NCI-H128 (cell line): ENCODE results near the gene RTN4R.

Experiments
- DNase-seq: peaks from one replicate; lab custom pipeline; 2025; ENCODE audit not compliant: unreplicated experiment; lab: John Stamatoyannopoulos, UW

The RTN4R gene

GRCh38 chr22:20231514-20232236 is 36.4 kb downstream of the RTN4R start:
- DNase-seq: no peak

GRCh38 chr22:20230777-20231420 is 37.2 kb downstream of the RTN4R start:
- DNase-seq: no peak

- DNase-seq: no peak
Observed at GRCh38 chr22:20229916-20230775, 38.0 kb downstream of the RTN4R start.

- DNase-seq: no peak
Observed at GRCh38 chr22:20228939-20229272, 39.2 kb downstream of the RTN4R start.

GRCh38 chr22:20228055-20228938 is 39.8 kb downstream of the RTN4R start:
- DNase-seq: no peak

- no peak for DNase-seq
Observed at GRCh38 chr22:20227363-20227762, 40.8 kb downstream of the RTN4R start.

- DNase-seq: no peak
Observed at GRCh38 chr22:20226760-20227350, 41.3 kb downstream of the RTN4R start.

GRCh38 chr22:20226077-20226716 is 41.9 kb downstream of the RTN4R start:
- DNase-seq: no peak

GRCh38 chr22:20225693-20225966 is 42.5 kb downstream of the RTN4R start:
- DNase-seq: no peak

GRCh38 chr22:20224917-20225692 is 43.0 kb downstream of the RTN4R start:
- DNase-seq: no peak

- DNase-seq: no peak
Observed at GRCh38 chr22:20224256-20224626, 43.9 kb downstream of the RTN4R start.

GRCh38 chr22:20223421-20224255 is 44.5 kb downstream of the RTN4R start:
- DNase-seq: no peak

GRCh38 chr22:20222764-20223420 is 45.2 kb downstream of the RTN4R start:
- no peak for DNase-seq

GRCh38 chr22:20221421-20222340 is 46.4 kb downstream of the RTN4R start:
- no peak for DNase-seq

- no peak for DNase-seq
Observed at GRCh38 chr22:20220629-20221026, 47.5 kb downstream of the RTN4R start.

GRCh38 chr22:20219667-20220628 is 48.2 kb downstream of the RTN4R start:
- no peak for DNase-seq
